Islet of Langerhans (tissue), 1 donor: ENCODE results near the gene PRDX5.
"Not testable (repeated sequence)": the region's sequence is repeated elsewhere in the genome, so short reads cannot be mapped to it uniquely, and the experiment has no call there.

Source experiments
- FAIRE-seq: peaks from one replicate; lab custom pipeline; 2011; peaks lifted over from hg19 to GRCh38; lab: Jason Lieb, UNC

The PRDX5 gene

DNA sequence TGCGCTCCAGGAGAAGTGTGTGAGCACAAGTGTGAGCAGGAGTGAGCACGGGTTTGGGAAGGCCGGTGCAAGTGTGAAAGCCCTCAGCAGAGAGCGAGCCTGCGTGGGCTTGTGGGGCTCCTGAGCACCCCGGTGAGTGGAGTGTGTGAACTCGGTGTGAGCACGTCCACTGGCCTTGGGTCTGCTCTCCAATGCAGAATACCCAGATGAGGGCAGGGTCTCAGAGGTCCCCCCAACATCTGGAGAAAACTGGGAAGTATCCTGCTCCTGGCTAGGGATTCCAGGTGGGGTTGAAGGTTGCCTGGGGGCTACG, 11.4 kb upstream of the PRDX5 start:
- FAIRE-seq = no peak

DNA sequence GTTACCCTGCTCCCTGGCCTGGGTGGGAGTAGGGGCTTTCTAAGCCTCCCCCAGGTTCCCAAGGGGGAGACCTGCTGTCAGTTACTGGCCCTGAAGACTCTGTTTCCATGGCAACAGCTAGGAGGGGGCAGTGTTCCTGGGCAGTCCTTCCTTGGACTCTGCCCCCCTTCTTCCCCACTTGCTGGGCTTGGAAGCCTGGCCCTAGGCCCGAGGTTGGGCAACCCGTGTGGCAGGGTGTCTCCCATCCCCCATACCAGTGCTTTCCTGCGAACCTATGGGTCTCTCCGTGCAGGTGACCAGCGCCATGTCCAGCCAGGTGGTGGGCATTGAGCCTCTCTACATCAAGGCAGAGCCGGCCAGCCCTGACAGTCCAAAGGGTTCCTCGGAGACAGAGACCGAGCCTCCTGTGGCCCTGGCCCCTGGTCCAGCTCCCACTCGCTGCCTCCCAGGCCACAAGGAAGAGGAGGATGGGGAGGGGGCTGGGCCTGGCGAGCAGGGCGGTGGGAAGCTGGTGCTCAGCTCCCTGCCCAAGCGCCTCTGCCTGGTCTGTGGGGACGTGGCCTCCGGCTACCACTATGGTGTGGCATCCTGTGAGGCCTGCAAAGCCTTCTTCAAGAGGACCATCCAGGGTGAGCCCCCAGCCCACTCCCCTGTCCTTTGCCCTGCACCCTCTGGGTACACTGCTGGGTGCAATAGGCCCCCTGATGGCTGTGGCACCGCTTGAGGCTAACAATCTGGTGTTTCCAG, 10.9 kb upstream of the PRDX5 start:
- no peak for FAIRE-seq

DNA sequence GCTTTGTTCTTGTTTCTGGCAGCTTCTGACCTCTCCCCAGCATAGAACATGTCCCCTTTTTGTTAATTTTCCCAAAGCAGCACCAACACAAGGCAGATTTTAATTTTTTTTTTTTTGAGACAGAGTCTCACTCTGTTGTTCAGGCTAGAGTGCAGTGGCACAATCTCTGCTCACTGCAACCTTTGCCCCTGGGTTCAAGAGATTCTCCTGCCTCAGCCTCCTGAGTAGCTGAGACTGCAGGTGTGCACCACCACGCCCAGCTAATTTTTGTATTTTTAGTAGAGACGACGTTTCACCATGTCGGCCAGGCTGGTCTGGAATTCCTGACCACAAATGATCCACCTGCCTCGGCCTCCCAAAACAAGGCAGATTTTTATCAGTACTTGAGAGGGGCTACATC, 10.1 kb upstream of the PRDX5 start:
- FAIRE-seq = not testable (repeated sequence)

DNA sequence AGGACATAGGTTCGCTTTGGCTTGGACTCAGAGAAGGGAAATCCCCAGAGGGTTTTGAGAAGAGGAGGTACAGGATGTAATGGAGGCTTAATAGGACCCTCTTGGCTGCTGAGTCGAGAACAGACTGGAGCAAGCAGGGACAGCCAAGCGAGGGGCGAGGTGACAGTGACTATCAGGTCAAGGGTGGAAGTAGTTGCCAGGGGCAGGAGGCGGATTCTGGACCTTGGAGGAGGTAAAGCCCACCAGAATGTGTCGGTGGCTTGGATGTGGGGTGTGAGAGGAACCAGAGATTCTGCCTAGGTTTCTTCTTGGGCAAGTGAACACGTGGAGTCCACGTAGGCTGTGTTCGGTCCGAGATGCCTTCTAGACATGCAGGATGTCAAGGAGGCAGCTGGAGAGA, 5.0 kb upstream of the PRDX5 start:
- FAIRE-seq = no peak

DNA sequence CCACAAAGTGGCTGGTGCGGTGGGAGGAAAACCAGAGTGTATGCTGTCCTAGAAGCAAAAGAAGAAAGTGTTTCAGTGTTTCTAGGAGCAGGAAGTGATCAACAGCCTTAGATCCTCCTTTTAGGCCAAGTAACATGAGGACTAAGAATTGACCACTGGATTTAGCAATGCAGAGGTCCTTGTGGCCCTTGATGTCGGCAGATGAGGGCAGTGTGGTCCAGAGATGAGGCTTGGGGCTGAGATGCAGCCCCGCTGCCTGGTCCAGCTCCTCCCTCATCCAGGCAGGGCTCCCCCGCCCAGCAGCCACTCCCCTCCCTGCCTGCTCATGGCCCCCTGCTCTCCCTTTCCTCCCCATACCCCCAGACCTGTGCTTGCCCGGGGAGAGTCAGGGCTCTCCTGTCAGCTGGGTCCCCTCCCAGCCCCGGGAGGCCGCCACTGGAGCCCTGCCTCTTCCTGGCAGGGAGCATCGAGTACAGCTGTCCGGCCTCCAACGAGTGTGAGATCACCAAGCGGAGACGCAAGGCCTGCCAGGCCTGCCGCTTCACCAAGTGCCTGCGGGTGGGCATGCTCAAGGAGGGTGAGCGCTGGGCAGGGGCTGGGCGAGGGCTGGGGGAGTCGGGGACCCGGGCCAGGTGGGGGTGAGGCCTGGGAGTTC, 4.3 kb upstream of the PRDX5 start:
- no peak for FAIRE-seq

DNA sequence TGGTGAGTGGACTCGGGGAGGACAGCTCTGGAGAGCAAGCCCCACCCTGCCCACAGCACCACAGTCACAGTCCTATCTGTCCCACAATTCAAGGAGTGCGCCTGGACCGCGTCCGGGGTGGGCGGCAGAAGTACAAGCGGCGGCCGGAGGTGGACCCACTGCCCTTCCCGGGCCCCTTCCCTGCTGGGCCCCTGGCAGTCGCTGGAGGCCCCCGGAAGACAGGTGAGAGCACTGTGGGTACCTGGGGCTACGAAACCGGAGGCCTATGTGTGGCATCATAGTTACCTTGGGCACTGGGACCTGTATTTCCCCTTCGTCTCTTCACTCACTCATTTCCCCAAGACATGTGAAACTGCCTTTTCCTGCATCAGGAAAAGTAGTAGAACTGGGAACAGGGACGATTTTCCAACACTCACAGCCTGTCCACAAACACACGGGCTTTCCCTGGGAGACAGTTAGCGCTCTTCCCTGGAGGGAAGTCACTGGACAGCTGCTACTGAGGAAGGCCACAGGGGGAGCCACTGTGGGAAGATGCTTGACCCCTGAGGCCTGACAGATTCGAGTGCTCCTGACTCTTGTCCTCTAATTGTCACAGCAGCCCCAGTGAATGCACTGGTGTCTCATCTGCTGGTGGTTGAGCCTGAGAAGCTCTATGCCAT, 3.6 kb upstream of the PRDX5 start:
- FAIRE-seq = no peak

DNA sequence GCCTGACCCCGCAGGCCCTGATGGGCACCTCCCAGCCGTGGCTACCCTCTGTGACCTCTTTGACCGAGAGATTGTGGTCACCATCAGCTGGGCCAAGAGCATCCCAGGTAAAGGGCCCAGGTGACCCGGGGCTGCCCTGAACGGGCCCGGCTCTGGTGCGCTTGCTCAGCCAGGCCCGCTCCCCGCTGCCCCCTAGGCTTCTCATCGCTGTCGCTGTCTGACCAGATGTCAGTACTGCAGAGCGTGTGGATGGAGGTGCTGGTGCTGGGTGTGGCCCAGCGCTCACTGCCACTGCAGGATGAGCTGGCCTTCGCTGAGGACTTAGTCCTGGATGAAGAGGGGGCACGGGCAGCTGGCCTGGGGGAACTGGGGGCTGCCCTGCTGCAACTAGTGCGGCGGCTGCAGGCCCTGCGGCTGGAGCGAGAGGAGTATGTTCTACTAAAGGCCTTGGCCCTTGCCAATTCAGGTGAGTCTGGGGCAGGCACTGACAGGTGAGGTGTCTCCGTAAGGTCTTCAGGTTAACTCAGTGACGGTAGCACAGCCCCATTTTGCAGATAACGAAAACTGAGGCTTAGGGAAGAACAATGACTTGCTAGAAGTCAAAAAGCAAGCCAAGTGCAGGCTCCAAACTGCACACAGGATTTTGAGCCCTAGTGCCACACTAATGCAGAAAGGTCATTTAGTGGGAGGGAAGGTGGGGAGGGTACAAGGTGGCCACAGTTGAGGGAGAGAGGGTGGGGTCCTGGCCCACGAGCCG, 2.9 kb upstream of the PRDX5 start:
- FAIRE-seq = no peak

DNA sequence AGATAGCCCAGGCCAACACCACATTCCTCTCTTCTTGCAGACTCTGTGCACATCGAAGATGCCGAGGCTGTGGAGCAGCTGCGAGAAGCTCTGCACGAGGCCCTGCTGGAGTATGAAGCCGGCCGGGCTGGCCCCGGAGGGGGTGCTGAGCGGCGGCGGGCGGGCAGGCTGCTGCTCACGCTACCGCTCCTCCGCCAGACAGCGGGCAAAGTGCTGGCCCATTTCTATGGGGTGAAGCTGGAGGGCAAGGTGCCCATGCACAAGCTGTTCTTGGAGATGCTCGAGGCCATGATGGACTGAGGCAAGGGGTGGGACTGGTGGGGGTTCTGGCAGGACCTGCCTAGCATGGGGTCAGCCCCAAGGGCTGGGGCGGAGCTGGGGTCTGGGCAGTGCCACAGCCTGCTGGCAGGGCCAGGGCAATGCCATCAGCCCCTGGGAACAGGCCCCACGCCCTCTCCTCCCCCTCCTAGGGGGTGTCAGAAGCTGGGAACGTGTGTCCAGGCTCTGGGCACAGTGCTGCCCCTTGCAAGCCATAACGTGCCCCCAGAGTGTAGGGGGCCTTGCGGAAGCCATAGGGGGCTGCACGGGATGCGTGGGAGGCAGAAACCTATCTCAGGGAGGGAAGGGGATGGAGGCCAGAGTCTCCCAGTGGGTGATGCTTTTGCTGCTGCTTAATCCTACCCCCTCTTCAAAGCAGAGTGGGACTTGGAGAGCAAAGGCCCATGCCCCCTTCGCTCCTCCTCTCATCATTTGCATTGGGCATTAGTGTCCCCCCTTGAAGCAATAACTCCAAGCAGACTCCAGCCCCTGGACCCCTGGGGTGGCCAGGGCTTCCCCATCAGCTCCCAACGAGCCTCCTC, 2.0 kb upstream of the PRDX5 start:
- not testable (repeated sequence) for FAIRE-seq

DNA sequence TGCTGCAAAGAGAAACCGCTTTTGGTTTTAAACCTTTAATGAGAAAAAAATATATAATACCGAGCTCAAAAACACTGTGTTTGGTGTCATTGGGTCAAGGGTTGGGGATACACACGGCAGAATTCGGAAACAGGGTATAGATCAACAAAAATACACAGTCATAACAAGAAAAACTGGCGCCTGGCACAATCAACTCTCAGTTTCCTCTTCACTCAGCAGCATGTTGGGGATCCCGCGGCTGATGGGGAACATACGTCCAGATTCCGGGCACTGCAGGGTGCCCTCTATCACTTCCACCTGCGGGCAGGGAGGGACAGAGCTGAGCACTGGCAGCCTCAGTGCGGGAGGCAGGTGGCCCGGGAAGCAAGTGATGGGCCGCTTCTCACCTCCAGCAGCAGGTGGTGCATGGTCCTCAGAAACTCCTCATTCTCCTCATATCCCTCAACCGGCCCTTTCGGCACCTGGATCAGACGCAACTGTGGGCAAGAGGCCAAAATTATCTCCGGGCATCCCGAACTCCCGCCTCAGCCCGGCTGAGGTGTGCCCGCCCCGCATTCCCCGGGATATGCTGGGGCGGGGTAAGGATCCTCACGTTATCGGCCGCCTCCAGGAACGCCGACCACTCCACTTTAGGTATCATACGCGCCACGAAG, 1.1 kb upstream of the PRDX5 start:
- FAIRE-seq = no peak

DNA sequence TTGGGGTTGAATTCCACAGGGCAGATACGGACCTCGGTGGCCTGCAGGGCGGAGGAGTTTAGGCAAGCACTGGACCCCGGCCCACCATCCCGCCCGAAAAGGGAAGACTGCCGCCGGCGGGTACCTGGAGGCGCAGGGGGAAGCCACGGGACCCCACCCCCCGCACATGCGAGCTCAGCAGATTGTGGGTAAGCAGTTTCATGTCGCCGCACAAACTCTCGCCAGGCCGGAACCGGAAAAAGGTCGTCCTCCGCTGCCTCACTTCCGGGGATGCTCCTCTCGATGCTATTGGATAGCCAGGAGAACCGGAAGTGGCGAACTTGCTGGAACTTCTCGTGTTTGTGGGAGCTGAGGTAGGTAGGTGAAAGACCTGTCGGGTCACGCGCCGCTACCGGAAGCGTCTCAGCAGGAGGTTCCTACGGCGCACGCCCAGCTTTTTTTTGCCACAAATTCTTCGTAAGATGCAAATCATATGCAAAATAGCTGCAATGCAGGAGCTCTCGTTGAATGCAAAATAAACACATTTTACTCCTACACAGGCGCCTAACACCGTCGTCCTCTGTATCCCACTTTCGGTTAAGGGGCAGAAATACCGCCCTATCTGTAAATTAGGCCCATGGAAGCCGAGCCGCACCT, 478 bp upstream of the PRDX5 start, which contains the start of gene TRMT112:
Gene TRMT112 (minus strand): TSS at position 235 of the 636 bp plus-strand sequence. CDS start 33 bp downstream, at position 202.
- FAIRE-seq = peak; percentile 96

DNA sequence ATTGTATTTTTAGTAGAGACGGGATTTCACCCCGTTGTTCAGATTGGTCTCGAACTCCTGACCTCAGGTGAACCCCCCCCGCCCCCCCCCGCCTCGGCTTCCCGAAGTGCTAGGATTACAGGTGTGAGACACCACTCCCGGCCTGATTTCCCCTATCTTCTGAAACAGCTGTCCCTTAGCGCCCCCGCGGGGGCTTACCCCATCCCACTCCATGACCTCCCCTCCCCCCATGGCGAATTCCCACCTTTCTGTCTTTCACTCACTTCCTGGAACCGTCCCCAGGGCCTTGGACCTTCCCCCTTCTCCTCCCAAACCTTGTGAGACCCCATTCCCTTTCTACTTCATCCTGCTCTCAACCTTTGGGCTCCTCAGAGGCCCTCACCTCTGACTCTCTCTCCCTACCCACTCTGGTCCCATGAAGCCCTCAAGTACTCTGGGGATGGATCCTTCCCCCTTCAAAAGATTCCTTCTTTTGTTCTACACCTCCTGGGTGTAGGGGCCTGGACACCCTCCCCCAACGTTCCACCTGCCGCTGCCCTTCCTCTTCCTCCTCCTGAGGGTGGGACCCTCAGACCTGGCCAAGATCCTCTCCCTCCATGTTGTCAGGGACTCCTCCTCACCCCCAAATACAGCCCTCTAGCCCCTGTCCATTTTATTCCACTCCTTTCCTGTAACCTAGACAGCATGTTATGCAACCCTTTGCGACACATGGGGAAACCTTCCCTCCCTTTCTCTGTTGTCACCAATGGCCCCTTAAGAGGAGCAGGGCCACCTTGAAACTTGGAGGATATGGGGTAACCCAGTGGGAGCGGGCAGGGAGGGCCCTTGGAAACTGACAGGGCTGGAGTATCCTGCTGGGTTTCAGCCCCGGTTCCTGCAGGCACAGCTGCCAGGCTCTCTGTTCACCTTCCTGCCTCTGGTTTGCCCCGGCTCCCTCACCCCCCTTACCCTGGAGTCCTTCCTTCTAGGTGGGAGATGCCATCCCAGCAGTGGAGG, 1.1 kb downstream of the PRDX5 start:
- FAIRE-seq = no peak

DNA sequence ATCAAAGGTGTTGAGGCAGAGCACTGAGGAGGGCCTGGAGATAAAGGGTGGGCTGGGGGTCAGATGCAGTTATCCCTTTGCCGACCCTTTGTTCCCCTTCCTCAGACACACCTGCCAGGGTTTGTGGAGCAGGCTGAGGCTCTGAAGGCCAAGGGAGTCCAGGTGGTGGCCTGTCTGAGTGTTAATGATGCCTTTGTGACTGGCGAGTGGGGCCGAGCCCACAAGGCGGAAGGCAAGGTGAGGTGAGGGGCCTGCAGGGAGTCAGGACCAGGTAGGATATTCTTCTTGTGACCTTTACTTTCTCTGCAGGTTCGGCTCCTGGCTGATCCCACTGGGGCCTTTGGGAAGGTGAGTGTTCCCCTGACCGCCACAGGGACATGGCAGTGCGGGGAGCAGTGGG, 2.6 kb downstream of the PRDX5 start:
- no peak for FAIRE-seq

DNA sequence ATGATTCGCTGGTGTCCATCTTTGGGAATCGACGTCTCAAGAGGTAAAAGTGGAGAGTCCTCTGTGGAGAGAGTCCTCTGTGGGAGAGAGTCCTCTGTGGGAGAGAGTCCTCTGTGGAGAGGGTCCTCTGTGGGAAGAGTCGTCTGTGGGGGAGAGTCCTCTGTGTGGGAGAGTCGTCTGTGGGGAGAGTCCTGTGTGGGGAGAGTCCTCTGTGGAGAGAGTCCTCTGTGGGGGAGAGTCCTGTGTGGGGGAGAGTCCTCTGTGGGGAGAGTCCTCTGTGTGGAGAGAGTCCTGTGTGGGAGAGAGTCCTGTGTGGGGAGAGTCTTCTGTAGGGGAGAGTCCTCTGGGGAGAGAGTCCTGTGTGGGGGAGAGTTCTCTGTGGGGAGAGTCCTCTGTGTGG, 3.1 kb downstream of the PRDX5 start:
- no peak for FAIRE-seq

DNA sequence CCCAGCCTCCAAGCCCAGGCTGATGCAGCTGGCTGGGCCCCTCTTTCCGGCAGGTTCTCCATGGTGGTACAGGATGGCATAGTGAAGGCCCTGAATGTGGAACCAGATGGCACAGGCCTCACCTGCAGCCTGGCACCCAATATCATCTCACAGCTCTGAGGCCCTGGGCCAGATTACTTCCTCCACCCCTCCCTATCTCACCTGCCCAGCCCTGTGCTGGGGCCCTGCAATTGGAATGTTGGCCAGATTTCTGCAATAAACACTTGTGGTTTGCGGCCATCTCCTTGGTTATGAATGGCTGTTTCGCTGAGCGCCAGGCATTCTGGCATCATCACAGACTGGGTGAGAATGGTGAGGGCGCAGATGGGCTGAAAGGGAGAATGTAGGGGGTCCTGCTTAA, 3.6 kb downstream of the PRDX5 start:
- no peak for FAIRE-seq

DNA sequence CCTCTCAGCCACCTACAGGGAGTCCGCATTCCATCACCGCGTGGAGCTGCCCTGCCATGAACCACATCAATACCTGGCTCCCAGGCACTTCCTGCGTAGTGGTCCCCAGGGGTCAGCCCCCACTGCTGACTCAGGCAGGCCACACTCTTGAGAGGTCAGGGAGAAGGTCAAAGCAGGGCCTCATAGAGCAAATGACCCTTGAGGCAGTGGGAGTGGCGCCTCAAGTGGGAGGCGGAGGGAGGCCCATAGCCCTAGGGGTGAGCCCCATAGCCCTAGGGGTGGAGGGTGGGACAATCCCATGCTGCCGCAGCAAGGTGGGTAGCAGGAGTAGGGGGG, 5.0 kb downstream of the PRDX5 start:
- FAIRE-seq = no peak

DNA sequence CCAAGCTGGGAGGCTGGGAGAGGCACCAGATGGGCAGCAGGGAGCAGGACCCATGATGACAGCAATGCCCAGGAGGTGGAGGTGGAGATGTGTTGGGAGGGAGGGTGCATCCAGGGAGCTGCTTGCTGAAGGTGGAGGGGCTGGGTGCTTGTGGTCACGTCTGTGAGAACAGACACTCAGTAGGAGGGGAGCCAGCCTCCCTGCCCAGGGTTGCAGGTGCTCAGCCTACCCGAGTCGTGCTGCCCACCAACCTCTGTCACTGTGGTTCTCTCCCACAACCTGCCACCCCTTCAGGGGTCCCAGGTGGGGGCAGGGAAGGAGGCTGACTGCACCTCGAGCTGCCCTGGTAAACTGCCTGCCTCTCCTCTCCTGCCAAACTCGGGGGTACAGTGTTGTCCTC, 5.5 kb downstream of the PRDX5 start:
- FAIRE-seq = no peak

DNA sequence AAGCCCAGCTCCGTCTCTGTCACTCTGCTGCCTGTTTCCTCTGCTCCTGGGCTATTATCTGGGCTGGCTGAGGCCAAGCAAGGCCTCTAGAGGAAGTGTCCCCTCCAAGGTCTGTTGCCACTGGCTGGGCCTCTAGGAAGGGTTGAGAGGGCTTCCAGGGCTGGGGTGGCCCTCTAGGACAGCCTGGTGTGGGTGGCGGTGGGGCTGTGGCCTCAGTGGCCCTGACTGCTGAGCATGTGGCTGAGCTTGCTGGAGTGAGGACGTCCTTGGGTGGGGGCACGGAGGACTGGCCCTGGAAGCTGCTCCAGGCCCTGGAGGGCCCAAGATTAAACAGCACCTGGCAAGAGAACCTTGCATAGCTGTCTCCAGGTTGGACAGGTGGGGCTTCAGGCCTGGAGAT, 6.1 kb downstream of the PRDX5 start:
- FAIRE-seq = not testable (repeated sequence)

DNA sequence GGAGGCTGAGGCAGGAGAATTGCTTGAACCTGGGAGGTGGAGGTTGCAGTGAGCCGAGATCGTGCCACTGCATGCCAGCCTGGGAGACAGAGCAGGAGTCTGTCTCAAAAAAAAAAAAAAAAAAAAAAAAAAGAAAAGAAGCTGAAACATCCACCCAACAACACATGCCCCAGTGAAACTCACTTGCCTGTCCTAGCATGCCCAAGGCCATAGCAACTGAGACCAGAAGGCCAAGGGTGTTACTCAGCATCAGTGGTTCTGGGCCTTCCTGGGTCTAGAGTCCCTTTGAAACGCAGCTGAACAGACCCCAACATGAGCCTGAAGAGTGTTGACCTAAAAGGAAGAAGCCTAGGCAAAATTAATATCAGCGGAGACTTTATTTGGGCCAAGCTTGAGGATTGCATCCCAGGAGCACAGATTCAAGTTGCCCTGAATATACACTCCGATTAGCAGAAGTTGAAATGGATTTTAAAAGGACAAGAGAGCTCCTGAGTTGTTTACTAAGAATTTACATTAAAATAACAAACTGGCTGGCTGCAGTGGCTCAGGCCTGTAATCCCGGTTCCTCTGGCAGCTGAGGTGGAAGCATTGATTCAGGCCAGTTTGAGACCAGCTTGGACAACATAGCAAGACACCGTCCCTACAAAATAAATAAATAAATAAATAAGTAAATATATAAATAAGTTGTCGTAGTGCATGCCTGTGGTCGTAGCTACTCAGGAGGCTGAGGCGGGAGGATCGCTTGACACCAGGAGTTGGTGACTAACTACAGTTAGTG, 7.0 kb downstream of the PRDX5 start:
- FAIRE-seq = no peak

DNA sequence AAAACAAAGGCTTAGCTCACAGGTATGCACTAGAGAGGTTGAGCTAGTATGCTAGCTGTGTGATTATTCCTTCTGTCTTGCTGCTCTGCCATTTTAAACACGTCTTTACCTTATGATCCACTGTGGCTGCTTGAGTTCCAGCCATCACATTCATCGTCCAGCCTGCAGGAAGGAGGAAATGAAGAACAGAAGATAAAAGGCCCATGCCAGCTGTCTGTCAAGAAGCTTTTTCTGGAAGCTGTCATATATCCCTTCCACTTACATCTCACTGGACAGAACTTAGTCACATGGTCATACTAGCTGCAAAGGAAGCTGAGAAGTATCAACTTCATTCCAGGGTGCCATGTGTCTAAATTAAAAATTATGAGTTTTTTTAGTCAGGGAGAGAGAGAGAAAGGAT, 9.5 kb downstream of the PRDX5 start:
- FAIRE-seq = no peak
